HG02981 (cell line): ENCODE results near the gene SNN.

ENCODE experiments used
- ATAC-seq: cut with Tn5 transposase; IDR thresholded peaks from one replicate; pipeline ENCODE4 v1.9.1; 2021; ENCODE audit warnings: mild to moderate bottlenecking, moderate library complexity; ENCODE audit not compliant: unreplicated experiment

The SNN gene

DNA sequence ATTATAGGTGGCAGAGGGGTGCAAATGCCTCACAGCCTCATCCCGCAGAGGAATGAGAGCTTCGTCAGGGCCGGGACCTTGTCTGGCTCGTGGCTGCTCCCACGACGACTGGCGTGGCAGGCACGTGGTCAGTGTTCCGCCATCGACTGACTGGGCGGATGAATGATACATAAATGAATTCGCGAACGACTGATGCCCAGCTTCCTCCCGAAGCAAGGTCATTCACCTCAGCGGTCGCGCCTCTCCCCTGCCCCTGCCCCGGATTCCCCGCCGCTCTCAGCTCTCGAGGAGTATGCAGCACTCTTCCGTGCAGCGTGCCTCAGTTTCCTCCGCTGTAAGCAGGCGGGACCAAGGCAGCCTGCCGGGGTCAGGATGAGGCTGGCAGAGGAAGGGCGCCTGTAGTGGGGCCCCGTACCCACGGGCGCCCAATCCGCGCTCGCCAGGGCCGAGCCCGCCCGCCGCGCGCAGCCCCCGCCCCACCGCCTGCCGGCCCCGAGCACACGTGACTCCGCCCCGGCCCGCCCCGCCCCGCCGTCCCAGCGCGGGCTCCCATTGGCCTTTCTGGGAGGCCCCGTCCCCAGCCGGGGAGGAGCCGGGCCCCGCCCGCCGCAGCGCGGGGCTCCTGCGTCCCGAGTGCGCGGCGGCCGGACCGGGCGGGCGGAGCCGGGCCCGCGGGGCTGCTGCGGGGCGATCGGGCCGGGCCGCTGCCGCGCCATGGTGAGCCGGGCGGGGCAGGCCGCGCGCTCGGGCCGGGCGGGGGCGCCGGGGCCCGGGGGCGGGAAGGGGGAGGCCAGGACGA lies at the start of gene SNN:
SNN (plus strand) TSS at position 632 of the 799 bp plus-strand sequence. CDS start 7,605 bp downstream, outside the sequence.
- peak; percentile 68 for ATAC-seq

DNA sequence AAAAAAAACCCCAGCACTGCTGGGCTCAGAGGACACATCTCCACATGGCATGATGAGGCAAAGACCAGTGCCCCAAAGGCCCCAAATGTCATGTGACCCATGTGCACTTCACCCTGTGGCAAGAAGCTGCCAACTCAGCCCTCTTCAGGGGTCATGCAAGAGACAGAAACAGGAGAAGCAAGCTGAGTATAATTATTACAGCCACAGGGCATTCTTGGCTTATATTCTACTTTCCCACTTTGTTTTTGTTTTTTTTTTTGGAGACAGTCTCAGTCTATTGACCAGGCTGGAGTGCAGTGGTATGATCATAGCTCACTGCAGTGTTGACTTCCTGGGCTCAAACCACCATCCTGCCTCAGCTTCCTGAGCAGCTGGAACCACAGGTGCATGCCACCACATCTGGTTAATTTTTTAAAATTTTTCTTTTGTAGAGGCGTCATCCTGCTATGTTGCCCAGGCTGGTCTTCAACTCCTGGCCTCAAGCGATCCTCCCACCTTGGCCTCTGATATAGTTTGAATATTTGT lies 48.9 kb upstream of the SNN start:
- ATAC-seq: no peak

DNA sequence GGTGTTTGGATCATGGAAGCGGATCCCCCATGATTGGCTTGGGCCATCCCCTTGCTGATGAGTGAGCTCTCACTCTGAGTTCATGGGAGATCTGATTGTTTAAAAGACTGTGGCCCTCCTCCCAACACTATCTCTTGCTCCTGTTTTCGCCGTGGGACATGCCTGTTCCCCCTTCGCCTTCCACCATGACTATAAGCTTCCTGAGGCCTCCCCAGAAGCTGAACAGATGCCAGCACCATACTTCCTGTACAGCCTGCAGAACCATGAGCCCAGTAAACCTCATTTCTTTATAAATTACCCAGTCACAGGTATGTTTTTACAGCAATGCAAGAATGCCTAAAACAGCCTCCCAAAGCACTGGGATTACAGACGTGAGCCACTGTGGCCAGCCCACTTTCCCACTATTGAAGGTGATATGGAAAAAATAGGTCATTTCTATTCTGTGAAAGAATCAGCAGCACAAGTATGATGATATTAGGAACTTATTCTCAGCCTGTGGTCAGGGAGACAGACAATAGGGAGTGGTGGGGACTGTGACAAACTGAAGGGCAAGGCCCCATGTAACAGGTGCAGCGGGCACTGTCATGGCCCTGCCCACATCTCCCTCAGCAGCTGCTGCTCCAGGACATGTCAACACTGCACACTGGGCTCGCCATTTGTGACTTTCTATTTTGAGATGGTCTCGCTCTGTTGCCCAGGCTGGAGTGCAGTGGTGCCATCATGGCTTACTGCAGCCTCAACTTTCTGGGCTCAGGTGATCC lies 47.8 kb upstream of the SNN start:
- ATAC-seq: no peak

DNA sequence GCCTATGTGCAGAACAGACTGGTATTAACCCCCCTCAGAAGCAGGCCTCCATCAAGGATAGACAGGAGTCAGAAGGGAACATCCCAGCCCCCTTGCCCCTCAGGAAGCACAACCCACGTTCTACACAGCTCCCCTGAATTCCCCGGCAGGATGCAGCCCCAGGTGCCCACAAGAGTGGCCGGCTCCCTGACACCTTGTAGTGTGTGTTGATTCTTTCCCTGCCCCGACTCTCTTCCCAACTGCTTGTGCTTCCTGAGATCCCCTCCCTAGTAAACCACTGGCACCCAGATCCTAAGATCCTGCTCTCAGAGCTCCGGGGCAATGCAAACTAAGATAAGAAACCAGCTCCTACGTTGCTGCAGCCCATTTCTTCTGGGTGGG lies 46.7 kb upstream of the SNN start:
- no peak for ATAC-seq

DNA sequence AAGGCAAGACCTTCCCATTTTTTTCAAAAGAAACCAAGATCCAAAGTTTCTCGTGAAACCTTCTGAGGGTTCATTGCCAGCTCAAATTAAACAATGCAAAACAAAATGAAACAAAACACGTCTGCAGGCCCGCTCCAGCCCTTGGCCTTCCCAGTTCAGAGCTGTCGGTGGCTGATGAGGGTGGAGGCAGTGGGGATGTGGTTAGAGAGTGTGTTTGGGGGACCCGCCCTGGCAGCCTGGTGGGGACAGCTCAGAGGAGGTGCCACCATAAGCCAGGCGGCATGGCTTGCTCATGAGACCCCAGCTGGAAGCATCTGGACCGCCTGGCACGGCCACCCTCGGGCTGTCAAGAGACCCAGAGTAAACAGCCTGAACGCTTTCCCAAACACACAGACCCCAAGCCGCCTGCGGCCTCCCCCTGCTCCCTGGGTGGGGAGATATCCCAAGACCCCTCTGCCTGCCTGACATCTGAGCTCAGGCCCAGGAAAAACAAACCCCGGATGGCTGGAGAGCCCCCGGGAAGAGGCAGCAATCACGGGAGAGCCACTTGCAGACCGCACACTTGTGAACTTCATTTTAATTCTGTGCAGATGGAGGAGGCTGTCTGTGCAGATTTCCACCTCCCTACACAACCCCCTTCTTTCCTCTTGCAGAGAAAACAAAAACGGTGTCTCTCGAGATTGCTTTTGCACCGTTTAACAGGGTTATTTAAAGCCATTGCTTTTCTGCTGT lies 46.2 kb upstream of the SNN start:
- no peak for ATAC-seq

DNA sequence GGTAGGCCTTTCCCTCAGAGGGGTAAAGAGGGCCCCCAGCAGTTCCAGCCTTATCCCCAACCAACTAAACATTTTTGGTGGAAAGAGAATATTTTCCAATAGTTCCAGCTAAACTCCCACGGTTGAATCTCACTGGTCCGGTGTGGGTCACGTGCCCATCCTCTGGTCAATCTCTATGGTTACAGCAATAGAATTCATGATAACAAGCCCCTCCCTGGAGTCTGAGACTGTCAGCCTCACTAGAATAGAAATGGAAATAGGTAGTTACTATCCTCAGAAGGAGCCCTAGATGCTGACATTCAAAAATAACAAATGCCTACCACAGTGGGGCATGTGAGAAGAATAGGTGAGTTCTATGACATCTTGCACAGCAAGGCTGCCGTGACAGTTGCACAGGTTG lies 44.0 kb upstream of the SNN start:
- ATAC-seq: peak; percentile 39

DNA sequence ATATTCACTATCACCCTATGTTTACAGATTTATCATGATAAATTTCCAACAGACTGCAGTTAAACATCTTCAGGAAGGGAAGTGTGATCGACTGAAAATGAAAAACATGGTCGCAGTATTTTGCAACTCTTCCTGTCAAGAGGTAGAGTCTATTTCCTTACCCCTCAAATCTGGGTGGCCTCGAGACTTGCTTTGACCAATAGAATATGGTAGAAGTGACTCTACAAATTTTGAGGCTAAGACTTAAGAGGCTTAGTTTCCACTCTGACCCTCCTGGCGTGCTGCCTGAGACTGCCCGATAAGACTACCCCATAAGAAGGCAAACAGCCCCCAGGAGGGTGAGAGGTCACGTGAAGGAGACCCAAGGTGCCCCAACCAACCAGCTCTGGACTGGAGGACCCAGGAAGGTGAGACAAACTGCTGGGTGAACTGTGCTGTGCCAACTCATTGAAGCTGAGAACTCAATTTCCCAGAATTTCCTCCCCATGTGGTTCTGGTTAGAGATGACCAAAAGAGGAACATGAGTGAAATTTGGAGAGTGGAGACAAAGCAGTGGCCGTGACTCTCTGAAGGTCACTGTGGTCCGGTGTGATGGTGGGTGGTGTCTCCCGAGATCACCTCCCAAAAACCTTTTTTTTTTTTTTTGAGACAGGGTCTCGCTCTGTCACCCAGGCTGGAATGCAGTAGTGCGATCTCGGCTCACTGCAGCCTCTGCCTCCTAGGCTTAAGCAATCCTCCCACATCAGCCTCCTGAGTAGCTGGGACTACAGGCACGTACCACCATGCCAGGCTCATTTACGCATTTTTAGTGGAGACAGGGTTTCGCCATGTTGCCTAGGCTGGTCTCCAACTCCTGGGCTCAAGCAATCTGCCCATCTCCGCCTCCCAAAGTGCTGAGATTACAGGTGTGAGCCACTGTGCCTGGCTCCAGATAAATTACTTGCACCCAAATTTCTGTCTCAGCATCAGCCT lies 43.3 kb upstream of the SNN start:
- ATAC-seq: no peak

DNA sequence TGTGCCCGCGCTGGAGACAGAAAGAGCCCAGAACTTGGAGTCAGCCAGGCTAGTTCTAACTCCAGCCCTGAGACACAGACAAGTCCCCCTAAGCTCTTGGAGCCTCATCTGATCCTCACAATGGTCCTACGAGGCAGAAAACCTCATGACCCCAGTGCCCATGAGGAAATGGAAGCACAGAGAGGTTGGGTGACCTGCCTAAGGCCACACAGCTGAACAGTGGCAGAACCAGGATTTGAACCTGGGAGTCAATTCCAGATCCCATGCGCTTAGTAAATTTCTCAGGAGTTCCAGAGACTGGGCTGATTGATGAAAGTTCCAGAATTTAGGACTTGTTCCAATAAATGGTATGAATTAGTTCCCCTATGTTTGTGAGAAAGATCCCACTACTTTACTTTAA lies 42.5 kb upstream of the SNN start:
- ATAC-seq: no peak

DNA sequence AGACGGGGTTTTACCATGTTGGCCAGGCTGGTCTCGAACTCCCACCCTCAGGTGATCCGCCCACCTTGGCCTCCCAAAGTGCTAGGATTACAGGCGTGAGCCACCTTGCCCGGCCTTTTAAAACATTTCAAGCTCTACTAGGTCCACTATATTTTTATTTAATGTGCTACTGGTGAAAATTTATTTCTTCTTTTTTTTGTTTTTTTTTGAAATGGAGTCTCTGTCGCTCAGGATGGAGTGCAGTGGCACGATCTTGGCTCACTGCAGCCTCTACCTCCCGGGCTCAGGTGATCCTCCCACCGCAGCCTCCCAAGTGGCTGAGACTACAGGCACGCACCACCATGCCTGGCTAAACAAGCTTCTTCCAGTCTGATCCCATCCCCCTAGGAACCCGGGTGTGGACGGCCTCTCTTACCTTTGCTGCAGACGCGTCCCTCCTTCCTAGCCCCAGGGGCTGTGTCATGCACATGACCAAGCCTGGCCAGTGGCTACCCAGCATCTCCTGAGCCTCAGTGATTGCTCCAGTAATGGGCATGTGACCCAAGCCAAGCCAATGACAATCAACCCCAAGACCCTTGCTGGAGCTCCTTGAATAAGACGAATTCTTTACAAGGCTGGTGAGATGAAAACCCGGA lies 41.5 kb upstream of the SNN start:
- no peak for ATAC-seq

DNA sequence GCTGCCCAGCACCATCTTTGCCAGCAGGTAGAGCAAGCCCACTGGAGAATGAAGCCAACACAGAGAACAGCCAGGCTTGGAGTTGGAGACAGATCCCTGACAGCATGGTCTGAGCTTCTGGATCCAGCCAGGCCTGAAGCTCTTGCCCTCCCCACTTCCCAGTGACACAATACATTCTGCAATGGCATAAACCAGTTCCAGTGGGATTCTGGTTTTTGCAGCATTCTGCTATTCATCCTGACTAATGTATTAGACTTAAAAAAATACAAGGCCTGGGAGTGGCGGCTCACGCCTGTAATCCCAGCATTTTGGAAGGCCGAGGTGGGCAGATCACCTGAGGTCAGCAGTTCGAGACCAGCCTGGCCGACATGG lies 41.0 kb upstream of the SNN start:
- ATAC-seq: no peak

DNA sequence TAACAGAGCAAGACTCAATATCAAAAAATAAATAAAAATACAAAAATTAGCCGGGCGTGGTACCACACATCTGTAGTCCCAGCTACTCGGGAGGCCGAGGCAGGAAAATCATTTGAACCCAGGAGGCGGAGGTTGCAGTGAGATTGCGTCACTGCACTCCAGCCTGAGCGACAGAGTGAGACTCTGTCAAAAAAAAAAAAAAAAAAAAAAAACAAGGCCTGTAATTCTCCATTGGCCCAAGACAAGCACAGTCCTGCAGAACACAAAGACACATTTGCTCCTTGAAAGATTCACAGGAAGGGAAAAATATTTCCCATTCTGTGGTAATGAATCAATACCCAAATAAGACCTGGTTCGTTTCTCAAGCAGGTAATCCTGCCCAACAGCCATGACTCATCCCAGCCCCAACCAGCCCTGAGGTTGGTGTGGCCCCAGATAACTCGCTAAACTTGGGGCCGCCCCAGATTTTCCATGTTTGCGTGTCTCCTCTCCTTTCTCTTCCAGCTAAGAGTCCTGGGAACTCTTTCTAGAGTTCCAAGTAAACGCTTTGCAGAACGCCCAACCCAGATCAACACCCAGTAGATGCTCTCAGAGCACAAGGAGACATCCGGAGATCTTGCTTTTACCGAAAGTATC lies 40.3 kb upstream of the SNN start:
- ATAC-seq: no peak

DNA sequence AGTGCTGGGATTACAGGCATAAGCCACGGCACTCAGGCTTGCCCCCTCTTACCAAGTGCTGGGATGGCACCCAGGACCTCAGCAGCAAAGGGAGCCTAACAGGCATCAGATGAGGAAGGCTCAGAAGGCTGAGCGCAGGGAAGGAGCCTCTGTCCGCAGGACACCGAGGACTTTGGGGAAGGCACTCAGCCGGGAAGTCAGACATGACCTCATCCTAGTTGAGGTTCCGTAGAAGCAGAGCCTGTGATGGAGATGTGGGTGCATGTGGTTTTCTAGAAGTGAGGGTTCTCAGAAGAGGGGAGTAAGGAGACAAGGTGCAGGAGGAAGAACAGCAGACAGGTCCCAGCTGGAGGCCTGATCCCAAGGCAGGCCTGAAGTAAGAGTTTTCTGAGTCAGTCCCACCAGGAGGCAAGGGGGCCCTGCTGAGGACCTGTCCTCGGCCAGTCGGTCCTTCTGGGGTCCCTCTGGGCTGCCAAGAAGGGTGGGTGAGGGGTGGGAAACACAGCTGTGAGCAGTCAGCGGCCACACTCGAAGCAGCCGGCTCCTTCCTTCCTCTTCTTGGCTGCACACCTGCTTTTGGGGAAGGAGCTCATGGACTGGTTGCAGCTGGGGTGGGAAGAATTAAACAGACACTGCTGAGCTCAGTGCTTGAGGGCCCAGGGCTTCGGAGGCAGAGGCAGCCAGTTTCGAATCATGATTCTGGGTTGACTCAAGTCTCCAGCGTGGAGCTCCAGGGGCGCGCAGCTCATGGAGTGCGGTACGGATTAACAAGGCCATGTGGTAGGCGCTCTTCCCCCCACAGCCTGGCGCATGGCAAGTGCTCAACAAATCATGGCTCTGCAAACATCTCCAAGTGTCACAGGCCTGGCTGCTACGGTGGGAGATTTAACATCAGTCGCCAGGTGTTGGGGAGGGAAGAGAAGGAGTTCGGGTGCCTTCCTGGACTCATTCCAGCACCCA lies 38.9 kb upstream of the SNN start:
- no peak for ATAC-seq

DNA sequence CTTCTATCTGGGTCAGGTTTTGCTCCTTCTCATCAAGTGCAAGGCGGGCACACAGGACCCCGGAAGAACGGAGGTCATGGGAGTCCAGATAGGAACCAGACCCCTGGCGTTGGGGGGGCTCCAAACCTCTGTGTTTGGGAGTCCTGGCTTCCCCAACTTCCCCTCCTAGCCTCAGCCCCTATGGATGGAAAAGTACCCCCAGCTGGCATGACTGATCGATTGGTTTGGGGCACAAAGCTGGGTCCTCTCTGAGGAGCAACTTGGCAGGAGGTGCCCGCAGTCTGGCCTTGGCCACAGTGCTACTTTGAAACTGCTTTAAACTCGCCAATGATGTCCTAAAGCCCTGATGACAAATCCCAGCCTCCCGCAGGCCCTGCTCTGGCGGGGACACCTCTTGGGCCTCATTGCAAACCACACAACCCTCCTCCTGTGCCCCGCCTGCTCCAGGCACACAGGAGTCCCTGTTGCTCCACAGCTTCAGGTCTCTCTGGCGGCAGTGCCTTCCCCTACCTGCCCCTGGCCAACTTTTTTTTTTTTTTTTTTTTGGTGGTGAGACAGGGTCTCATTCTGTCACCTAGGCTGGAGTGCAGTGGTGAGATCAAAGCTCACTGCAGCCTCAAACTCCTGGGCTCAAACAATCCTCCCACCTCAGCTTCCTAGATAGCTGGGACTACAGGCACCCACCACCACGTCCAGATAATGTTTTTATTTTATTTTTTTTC lies 38.0 kb upstream of the SNN start:
- no peak for ATAC-seq

DNA sequence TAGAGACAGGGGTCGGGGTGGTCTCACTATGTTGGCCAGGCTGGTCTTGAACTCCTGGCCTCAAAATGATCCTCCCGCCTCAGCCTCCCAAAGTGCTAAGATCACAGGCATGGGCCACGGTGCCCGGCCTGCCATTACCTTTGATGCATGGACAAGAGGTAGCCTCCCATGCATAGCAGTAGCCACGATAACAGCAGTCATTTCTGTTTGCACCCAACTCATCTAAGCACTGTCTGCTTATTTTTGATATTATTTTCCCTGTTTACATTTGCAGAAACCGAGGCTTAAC lies 37.5 kb upstream of the SNN start:
- ATAC-seq: no peak

DNA sequence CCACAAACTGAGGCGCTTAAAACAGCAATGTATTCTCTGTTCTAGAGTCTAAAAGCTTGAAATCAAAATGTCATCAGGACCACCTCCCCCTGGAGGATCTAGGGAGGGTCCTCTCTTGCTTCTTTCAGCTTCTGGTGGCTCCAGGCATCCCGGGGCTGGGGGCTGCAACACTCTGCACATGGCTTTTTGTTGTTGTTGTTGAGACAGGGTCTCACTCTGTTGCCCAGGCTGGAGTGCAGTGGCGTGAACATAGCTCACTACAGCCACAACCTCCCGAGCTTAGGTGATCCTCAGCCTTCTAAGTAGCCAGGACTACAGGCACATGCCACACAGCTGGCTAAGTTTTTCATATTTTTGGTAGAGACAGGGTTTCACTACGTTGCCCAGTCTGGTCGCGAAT lies 37.0 kb upstream of the SNN start:
- ATAC-seq: no peak

DNA sequence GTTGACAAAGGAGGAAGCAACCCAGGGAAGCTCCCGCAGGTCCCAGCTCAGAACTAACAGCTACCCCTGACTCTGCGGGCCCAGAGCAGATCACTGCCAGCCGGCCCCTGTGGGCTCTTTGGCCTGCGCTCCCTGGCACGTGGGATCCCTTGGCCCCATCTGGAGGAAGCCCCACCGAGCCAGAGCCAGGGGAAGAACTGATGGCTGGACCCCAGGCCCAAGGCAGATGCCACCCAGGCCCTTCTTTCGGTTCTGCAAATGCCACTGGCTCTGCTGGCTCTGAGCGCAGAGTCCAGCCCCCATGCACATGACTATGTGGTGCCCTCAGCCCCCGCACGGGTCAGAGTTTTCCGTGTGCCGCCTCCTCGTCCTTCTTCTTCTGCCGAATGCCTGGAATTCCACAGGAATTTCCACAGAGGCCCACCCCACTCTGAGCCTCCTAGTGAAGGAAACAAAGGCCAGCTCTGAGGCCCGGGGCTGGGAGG lies 35.8 kb upstream of the SNN start:
- ATAC-seq: no peak

DNA sequence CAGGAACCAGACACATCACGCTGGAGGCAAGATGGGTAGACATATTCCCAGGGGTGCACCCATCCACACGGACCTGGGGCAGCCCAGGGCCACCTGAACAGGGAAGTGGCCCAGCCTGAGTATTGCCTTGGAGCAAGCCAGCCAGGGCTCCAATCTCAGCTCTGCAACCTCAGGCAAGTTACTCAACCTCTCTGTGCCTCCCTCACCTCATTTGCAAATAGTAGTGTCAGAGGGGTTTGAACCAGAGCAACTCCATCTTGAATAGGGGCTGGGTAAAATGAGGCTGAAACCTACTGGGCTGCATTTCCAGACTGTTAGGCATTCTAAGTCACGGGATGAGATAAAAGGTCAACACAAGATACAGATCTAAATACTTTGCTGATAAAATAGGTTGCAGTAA lies 35.1 kb upstream of the SNN start:
- no peak for ATAC-seq

DNA sequence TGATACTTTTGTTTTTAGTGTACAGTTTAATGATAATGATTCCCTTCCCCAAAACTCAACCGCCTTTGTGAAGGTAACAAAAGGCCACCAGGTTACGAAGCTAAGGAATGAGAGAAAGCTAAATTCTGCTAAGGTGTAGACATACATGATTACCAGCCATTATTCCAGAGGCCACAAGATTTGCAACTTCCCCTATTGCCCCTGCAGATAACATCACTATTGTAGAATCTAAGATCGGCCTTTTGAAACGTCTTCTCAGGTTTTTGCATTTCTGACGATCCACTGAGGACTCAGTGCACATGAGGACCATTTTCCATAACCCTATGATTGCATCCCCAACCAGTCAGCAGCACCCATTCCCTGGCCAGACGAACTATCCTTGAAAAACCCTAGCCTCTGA lies 33.9 kb upstream of the SNN start:
- no peak for ATAC-seq
